Middle frontal gyrus (tissue), 1 donor: ENCODE results near the gene TMEM109.

Source experiments
- DNase-seq: peaks from one replicate; pipeline ENCODE4 v3.0.0-alpha.2; 2015; ENCODE audit warnings: low spot score; ENCODE audit errors: extremely low spot score

The TMEM109 gene

DNA sequence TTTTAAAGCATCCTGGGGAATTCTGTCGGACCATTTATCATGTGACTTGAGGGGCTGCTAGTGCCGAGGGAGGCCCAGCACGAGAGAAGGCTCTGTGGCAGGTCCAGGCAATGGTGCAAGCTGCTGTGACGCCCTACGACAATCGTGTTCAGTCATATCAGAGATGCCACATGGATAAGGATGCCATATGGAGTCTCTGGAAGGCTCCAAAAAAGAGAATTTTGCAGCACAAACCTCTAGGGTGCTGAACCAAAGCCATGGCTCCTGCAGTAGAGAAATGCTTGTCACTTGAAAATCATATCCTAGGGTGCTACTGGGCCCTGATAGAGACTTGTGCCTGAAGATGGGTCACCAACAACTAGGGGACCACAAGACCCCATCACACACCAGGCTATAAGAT, 50.8 kb downstream of the TMEM109 start:
- DNase-seq, result no peak

DNA sequence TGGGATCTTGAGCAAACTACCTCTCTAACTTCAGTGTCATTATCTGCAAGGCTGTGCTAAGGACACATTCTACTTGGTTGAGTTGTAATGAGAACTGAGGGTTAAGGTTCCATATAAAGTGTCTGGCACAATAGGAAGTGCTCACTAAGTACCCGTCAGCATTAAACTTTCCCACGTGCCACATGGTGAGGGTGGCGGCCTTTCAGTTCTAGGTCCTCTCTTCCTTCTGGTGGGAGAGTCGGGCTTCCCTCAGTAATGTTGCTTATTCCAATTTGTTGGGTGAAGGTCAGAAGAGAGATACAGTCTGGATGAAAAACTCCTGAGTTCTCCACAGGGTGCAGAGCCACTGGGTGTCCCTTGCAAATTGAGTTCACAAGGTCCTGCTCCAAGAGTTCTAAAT, 52.9 kb downstream of the TMEM109 start:
- no peak for DNase-seq

DNA sequence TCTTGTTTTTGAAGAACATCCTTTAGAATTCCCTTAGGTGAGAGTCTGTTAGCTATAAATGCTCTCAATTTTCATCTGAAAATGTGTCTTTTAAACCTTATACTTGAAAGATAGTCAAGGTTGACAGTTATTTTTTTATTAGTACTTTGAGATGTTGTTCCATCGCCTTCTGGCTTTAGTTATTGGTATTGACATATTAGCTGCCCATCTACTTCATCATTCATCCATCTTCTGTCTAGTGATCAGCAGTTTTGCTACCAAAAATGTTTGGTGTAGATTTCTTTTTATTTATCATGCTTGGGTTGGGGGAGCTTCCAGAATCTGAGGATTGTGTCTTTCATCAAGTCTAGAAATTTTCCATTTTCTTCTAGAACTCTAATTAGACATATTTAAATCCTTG, 54.3 kb downstream of the TMEM109 start:
- no peak for DNase-seq

DNA sequence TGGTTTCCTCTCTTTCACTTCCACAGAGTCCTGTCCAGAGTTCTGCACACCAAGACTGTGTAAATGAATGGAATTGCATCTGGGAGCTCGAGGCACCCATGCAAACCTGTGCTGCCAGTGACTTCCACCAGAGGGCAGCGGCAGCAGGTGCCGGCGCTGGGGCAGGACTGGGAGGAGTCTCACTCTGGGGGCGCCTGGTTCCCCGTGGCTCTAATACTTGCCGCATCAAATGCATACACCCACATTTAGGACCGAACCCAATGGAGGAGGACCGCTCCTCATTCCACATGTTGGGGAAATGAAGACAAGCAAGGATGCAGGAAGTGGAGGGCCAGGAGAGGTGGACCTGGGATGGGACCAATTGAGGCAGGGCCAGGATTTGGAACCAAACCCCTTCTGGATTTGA, 56.4 kb downstream of the TMEM109 start:
- DNase-seq, result no peak

DNA sequence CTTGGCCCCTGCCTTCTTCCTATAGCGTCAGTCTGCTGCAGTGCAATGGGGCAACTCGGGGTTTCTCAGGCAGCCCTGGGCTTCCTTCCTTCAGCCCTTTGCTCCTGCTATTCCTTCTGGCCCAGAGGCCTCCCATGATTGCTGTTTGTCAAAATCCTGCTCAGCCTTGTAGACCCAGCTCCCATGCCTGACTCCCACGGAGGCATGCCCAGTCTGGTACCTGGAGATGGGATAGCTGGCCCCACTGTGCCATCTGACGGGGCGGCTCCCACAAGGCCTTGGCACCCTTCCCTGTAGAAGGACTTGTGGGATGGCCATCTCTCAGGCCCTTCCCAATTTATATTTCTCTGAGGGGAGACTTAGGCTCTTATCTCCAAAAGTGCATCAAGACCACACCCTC, 56.9 kb downstream of the TMEM109 start:
- no peak for DNase-seq

DNA sequence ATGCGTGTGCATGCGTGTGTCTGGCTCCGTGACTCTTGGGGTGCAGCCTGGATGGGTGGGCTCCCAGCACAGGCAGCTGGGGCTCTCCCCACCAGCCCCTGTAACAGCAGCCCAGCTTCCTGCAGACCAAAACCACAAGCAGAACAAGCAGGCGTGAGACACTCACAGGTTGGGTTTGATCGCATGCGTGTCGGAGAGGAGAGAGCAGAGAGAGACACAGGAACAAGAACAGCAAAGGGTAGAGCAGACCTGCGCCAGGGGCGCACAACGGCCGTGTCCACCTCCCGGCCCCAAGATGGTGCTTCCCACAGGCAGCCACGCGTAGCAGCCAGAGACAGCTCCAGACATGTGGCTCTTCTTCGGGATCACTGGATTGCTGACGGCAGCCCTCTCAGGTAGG, 57.6 kb downstream of the TMEM109 start, which contains the start of gene CD6:
CD6 (plus strand) TSS at position 161 of the 400 bp plus-strand sequence; CDS start at position 347, 186 bp downstream.
- DNase-seq, result no peak

DNA sequence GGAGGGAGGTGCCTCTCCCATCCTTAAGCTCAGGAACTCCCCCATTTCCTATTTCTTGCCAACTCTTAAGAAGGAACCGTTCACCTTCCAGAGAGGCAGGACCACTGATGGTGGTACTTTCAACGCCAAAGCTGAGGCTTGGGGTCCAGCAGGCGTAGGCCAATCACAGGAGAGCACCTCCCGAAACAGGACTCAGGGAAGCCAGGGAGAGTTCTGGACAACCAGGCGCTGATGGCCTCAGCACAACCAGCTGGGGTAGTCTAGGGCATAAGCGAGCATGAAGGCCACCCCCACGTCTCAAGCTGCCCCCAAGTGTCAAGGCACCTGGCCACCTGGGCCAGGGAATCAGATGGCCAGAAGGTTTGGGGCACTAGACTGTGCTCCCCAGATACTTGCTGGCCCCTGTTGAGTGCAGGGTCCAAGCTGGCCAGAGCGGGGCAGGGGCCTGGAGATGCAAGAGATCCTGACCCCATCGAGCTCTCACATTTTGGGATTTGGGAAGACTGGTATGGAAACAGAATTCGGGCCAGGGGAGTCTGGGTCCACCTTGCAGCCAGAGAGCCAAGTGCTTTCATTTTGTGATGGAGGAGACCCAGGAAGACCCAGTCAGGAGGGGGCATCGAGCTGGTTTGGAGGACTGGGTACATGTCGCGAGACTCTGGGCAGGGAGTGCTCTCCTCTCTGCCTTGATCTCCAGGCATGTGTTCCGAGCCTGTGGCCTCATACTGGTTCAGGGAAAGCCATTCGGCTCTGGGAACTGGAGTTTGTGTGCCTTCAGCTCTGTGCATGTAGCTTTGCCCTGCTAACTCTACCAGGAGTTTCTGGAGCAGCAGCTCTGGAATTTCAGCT, 58.4 kb downstream of the TMEM109 start:
- no peak for DNase-seq
